A549 (cell line): ENCODE data around the gene MOV10L1. TPM values are rescaled to one million over a fixed set of nuclear protein-coding genes. Genes with fewer than 3 reads are reported as not detected.

Experiments
- ATAC-seq, 2 experiments: fragments of 200-7000 bp in 1 of 2; fragments of >200 bp in 1 of 2; cut with Nextera tagmentation in 1 of 2; cut with Tn5 transposase in 1 of 2; 3 replicates each; pipeline versions ENCODE4 v1.8.0 to v1.9.1; 2018 to 2020; ENCODE audit warnings: mild to moderate bottlenecking in 1 of 2, moderate library complexity in 1 of 2
- CTCF ChIA-PET: fragments of 300-600 bp; sonication (Branson Sonifier 250); formaldehyde crosslinking; extraction: SDS; loops from one replicate; lab custom pipeline; 2021; ENCODE audit warnings: antibody characterized with exemption, inconsistent platforms; lab: Yijun Ruan, JAX
- POLR2A ChIA-PET: fragments of 350-600 bp; formaldehyde crosslinking; extraction: SDS; loops from one replicate; lab custom pipeline; 2021; ENCODE audit warnings: antibody characterized with exemption, inconsistent platforms; lab: Yijun Ruan, JAX
- DNase-seq, 2 experiments: peaks; one replicate each; pipeline versions ENCODE4 v3.0.0 to v3.0.0-alpha.2; 2011 to 2016; ENCODE audit warnings: low read depth in 1 of 2, low spot score in 1 of 2
- FAIRE-seq: peaks from 2 replicates; lab custom pipeline; 2011; peaks lifted over from hg19 to GRCh38; lab: Jason Lieb, UNC
- H3K27ac ChIP-seq, 2 experiments: fragments of >200 bp; sonication (Bioruptor Twin); formaldehyde crosslinking; 3 replicates each; pipeline ENCODE4 v1.5.1; 2016 to 2017
- H3K4me1 ChIP-seq: fragments of >200 bp; sonication (Bioruptor Twin); formaldehyde crosslinking; 3 replicates; pipeline ENCODE4 v1.6.1; 2016
- H3K4me2 ChIP-seq: fragments of >200 bp; sonication (Bioruptor Twin); formaldehyde crosslinking; 3 replicates; pipeline ENCODE4 v1.6.1; 2016
- H3K4me3 ChIP-seq: fragments of >200 bp; sonication (Bioruptor Twin); formaldehyde crosslinking; 3 replicates; pipeline ENCODE4 v1.5.1; 2016
- H3K9me3 ChIP-seq: fragments of >200 bp; sonication (Bioruptor Twin); formaldehyde crosslinking; 3 replicates; pipeline ENCODE4 v1.6.1; 2016
- BCL3 ChIP-seq: fragments of >200 bp; sonication (Bioruptor Twin); formaldehyde crosslinking; IDR thresholded peaks from 3 replicates; pipeline ENCODE4 v1.6.1; 2016
- CBX8 ChIP-seq: fragments of 200-600 bp; sonication (generic); IDR thresholded peaks from 2 replicates; pipeline ENCODE4 v1.6.1; 2016
- CEBPB ChIP-seq, 2 experiments: fragments of >200 bp in 1 of 2; sonication (Bioruptor Twin) in 1 of 2; formaldehyde crosslinking in 1 of 2; IDR thresholded peaks; 2 replicates each; pipeline ENCODE4 v1.6.1; 2012 to 2016
- CHD2 ChIP-seq: fragments of 150-350 bp; IDR thresholded peaks from 2 replicates; pipeline ENCODE4 v1.6.1; 2014; ENCODE audit warnings: low read length; ENCODE audit not compliant: partially characterized antibody
- CHD4 ChIP-seq: fragments of 200-600 bp; sonication (generic); IDR thresholded peaks from 2 replicates; pipeline ENCODE4 v1.6.1; 2016; ENCODE audit warnings: antibody characterized with exemption, mild to moderate bottlenecking, borderline replicate concordance
- CTCF ChIP-seq: fragments of >200 bp; sonication (Bioruptor Twin); formaldehyde crosslinking; IDR thresholded peaks from 3 replicates; pipeline ENCODE4 v1.5.1; 2016
- ELK1 ChIP-seq: fragments of 150-350 bp; IDR thresholded peaks from 2 replicates; pipeline ENCODE4 v1.6.1; 2014; ENCODE audit warnings: low read depth, mild to moderate bottlenecking, low read length
- ESRRA ChIP-seq: fragments of 150-350 bp; IDR thresholded peaks from 2 replicates; pipeline ENCODE4 v1.6.1; 2014; ENCODE audit warnings: mild to moderate bottlenecking, low read length, borderline replicate concordance
- FOSB ChIP-seq: fragments of 250-450 bp; sonication (Bioruptor Pico); IDR thresholded peaks from 2 replicates; pipeline ENCODE4 v1.5.0; 2020; ENCODE audit warnings: mild to moderate bottlenecking, moderate library complexity
- HDAC2 ChIP-seq: fragments of 200-600 bp; sonication (generic); IDR thresholded peaks from 2 replicates; pipeline ENCODE4 v1.6.1; 2016
- HES2 ChIP-seq: fragments of >200 bp; sonication (Bioruptor Twin); formaldehyde crosslinking; IDR thresholded peaks from 2 replicates; pipeline ENCODE4 v1.6.1; 2016
- HEYL ChIP-seq: fragments of 250-450 bp; sonication (Bioruptor Pico); IDR thresholded peaks from 2 replicates; pipeline ENCODE4 v1.8.0; 2021; ENCODE audit warnings: mild to moderate bottlenecking, moderate library complexity
- HOXA7 ChIP-seq: fragments of 250-450 bp; sonication (Bioruptor Pico); IDR thresholded peaks from 2 replicates; pipeline ENCODE4 v1.5.0; 2020; ENCODE audit warnings: mild to moderate bottlenecking, moderate library complexity
- HOXB5 ChIP-seq: fragments of 250-450 bp; sonication (Bioruptor Pico); IDR thresholded peaks from 2 replicates; pipeline ENCODE4 v1.5.0; 2020; ENCODE audit warnings: mild to moderate bottlenecking, moderate library complexity
- KDM1A ChIP-seq: fragments of 200-600 bp; sonication (generic); IDR thresholded peaks from 2 replicates; pipeline ENCODE4 v1.6.1; 2016; ENCODE audit warnings: low read depth, mild to moderate bottlenecking
- KDM5A ChIP-seq: fragments of 200-600 bp; sonication (generic); IDR thresholded peaks from 2 replicates; pipeline ENCODE4 v1.6.1; 2016; ENCODE audit warnings: antibody characterized with exemption, mild to moderate bottlenecking
- MAFK ChIP-seq: fragments of 450-650 bp; IDR thresholded peaks from 2 replicates; pipeline ENCODE4 v1.6.1; 2014; ENCODE audit not compliant: partially characterized antibody
- NFE2L2 ChIP-seq: fragments of 150-350 bp; conservative IDR thresholded peaks from 2 replicates; pipeline ENCODE4 v1.6.1; 2014; ENCODE audit warnings: low read length
- PHF8 ChIP-seq: fragments of 200-600 bp; sonication (generic); IDR thresholded peaks from 2 replicates; pipeline ENCODE4 v1.6.1; 2016; ENCODE audit warnings: low read depth, mild to moderate bottlenecking, antibody characterized with exemption, moderate library complexity, borderline replicate concordance
- POLR2A ChIP-seq: IDR thresholded peaks from 2 replicates; pipeline ENCODE4 v1.6.1; 2012; ENCODE audit warnings: mild to moderate bottlenecking, low read length
- RAD21 ChIP-seq, 2 experiments: fragments of >200 bp in 1 of 2; sonication (Bioruptor Twin) in 1 of 2; formaldehyde crosslinking in 1 of 2; IDR thresholded peaks in 1 of 2; conservative IDR thresholded peaks in 1 of 2; 2 replicates in 1 of 2; 3 replicates in 1 of 2; pipeline ENCODE4 v1.6.1; 2012 to 2018; ENCODE audit warnings: inconsistent platforms in 1 of 2
- RARB ChIP-seq: fragments of 250-450 bp; sonication (Bioruptor Pico); IDR thresholded peaks from 2 replicates; pipeline ENCODE4 v1.8.0; 2021; ENCODE audit warnings: mild to moderate bottlenecking, moderate library complexity
- TFCP2L1 ChIP-seq: fragments of 250-450 bp; sonication (Bioruptor Pico); IDR thresholded peaks from 2 replicates; pipeline ENCODE4 v1.5.0; 2021; ENCODE audit warnings: mild to moderate bottlenecking
- USF2 ChIP-seq: fragments of 450-650 bp; IDR thresholded peaks from 2 replicates; pipeline ENCODE4 v1.6.1; 2014; ENCODE audit warnings: antibody characterized with exemption
- ZFP36 ChIP-seq: fragments of 450-650 bp; IDR thresholded peaks from 2 replicates; pipeline ENCODE4 v1.6.1; 2014; ENCODE audit warnings: borderline replicate concordance; ENCODE audit not compliant: partially characterized antibody
- ZNF302 ChIP-seq: fragments of 250-450 bp; sonication (Bioruptor Pico); IDR thresholded peaks from 2 replicates; pipeline ENCODE4 v1.9.0; 2021; ENCODE audit warnings: inconsistent platforms, mild to moderate bottlenecking, moderate library complexity
- ZSCAN20 ChIP-seq: fragments of 250-450 bp; sonication (Bioruptor Pico); IDR thresholded peaks from 2 replicates; pipeline ENCODE4 v1.8.0; 2022; ENCODE audit warnings: mild to moderate bottlenecking, moderate library complexity
- WGBS: methylation state at CpG from one replicate; pipeline ENCODE4 v1.1.6; 2017; ENCODE audit errors: missing lambda C conversion rate; 5-methylcytosine and 5-hydroxymethylcytosine counted together
- polyA plus RNA-seq, 4 experiments: library from polyadenylated mRNA; depleted of rRNA in 3 of 4; stranded (reverse); fragments of >200 nt; fragmentation: RNase III in 1 of 4; extraction: RNeasy Plus Mini Kit Qiagen cat#74134 plus additional on column Dnase treatment in 1 of 4; gene quantifications; 2 replicates in 3 of 4; 3 replicates in 1 of 4; pipeline ENCODE4 v1.2.3, GENCODE V29; 2011 to 2017

The MOV10L1 gene
- polyA plus RNA-seq, 2 of the 4 experiments (the other 2 are of a cell fraction): 0.04 TPM

GRCh38 chr22:50171965-50172421, 82.2 kb downstream of the MOV10L1 start:
- Histone ChIP-seq H3K9me3 (no peaks in the 10 kb centered on the region), H3K27ac (no peak overlapping the region; a peak in 1 of 6 replicates), H3K4me2 (peak overlapping the region; percentile 96; the same call in 2 of the 3 replicates), H3K4me3 (no peak overlapping the region), H3K4me1 (peaks cover 7% of the 10 kb centered on the region; the same call in 1 of the 3 replicates)
- ATAC-seq (no peak; a peak in 1 of 6 replicates), DNase-seq (no peak), FAIRE-seq (no peak)
- TF ChIP-seq HDAC2 (no peak), CHD2 (no peak), POLR2A (no peak), FOSB (no peak), ZNF302 (CRISPR knock-in tag) (no peak), HES2 (no peak), CTCF (no peak), CHD4 (no peak), ZFP36 (no peak), TFCP2L1 (CRISPR knock-in tag) (no peak), KDM1A (no peak), CBX8 (no peak)
- POLR2A ChIA-PET: no interaction called here
- WGBS: 86% methylated on average over 7 of the region's 13 CpGs
- CTCF ChIA-PET: interaction anchor here (1.0 kb wide), 1 partner anchor 27 kb away, joined by 3 read pairs; no protein-coding TSS in a partner anchor

- no peak overlapping the region for H3K27ac ChIP-seq
- 95% methylated on average over 13 of the region's 26 CpGs for WGBS
- TF ChIP-seq BCL3 (no peak), HOXB5 (no peak), HEYL (CRISPR knock-in tag) (no peak), MAFK (no peak), PHF8 (no peak), NFE2L2 (no peak), ESRRA (no peak), CEBPB (IDR thresholded peaks at IDR 0.05) (no peak), ZNF302 (CRISPR knock-in tag) (no peak), KDM5A (no peak), USF2 (no peak), ZSCAN20 (CRISPR knock-in tag) (no peak), ELK1 (no peak), RARB (CRISPR knock-in tag) (no peak), HES2 (no peak), RAD21 (conservative IDR thresholded peaks at IDR 0.05 in 1 of 2, IDR thresholded peaks at IDR 0.05 in 1 of 2) (no peak), HOXA7 (CRISPR knock-in tag) (no peak)
- ChIA-PET POLR2A (no interaction called here), CTCF (interaction anchor here (1.0 to 1.3 kb wide), 2 partner anchors 17 to 28 kb away, joined by 3 to 6 read pairs; no protein-coding TSS in a partner anchor)
- ATAC-seq (no peak), FAIRE-seq (no peak), DNase-seq (no peak)
- peaks cover 7% of the 10 kb centered on the region; the same call in 1 of the 3 replicates for H3K4me1 ChIP-seq
- H3K4me3 ChIP-seq: no peak overlapping the region
- H3K9me3 ChIP-seq: no peaks in the 10 kb centered on the region
- H3K4me2 ChIP-seq: no peak overlapping the region
These were observed 83.6 kb downstream of the MOV10L1 start for GRCh38 chr22:50173311-50173982.
